A673 (cell line): ENCODE measurements around the gene KRTAP4-8. TPM values are rescaled to one million over a fixed set of nuclear protein-coding genes. Genes with fewer than 3 reads are reported as not detected.
"Not testable (repeated sequence)": the region's sequence is repeated elsewhere in the genome, so short reads cannot be mapped to it uniquely, and the experiment has no call there.

Experiments
- BruUV-seq: library from RNA; stranded (reverse); fragments of 400-500 nt; replicated peaks from 2 replicates; lab custom pipeline; 2021; lab: Mats Ljungman, UMichigan
- CTCF ChIA-PET: fragments of 300-600 bp; sonication (Branson Sonifier 250); formaldehyde crosslinking; loops from one replicate; lab custom pipeline; 2022; ENCODE audit warnings: antibody characterized with exemption; lab: Charles Lee
- POLR2A ChIA-PET: fragments of 300-600 bp; sonication (Branson Sonifier 250); formaldehyde crosslinking; loops from one replicate; lab custom pipeline; 2022; ENCODE audit warnings: antibody characterized with exemption; ENCODE audit not compliant: low non-redundant PET; lab: Charles Lee
- DNase-seq: peaks from one replicate; pipeline ENCODE4 v3.0.0-alpha.2; 2015; ENCODE audit warnings: low spot score
- H3K27ac ChIP-seq: fragments of 200-600 bp; sonication (generic); 2 replicates; pipeline ENCODE4 v1.5.1; 2016; ENCODE audit warnings: mixed run types, low read depth, mild to moderate bottlenecking, mixed read lengths, antibody characterized with exemption, low read length; ENCODE audit not compliant: poor library complexity, severe bottlenecking
- H3K27me3 ChIP-seq: fragments of 200-600 bp; sonication (generic); replicated peaks from 2 replicates; pipeline ENCODE4 v1.6.1; 2017; ENCODE audit warnings: mixed run types, low read depth, mild to moderate bottlenecking, mixed read lengths, antibody characterized with exemption, low read length; ENCODE audit not compliant: insufficient read depth, poor library complexity
- H3K36me3 ChIP-seq: fragments of 200-600 bp; sonication (generic); 2 replicates; pipeline ENCODE4 v1.6.1; 2016; ENCODE audit warnings: mixed run types, mild to moderate bottlenecking, mixed read lengths, antibody characterized with exemption, low read length; ENCODE audit not compliant: insufficient read depth, poor library complexity, severe bottlenecking
- H3K4me1 ChIP-seq: fragments of 200-600 bp; sonication (generic); 2 replicates; pipeline ENCODE4 v1.6.1; 2017; ENCODE audit warnings: mixed run types, mild to moderate bottlenecking, mixed read lengths, antibody characterized with exemption, low read length; ENCODE audit not compliant: insufficient read depth, poor library complexity, severe bottlenecking
- H3K4me3 ChIP-seq: fragments of 200-600 bp; sonication (generic); 2 replicates; pipeline ENCODE4 v1.5.1; 2016; ENCODE audit warnings: low read depth, mixed run types, mild to moderate bottlenecking, mixed read lengths, low read length; ENCODE audit not compliant: poor library complexity, severe bottlenecking
- H3K9me3 ChIP-seq: fragments of 200-600 bp; sonication (generic); 2 replicates; pipeline ENCODE4 v1.6.1; 2016; ENCODE audit warnings: mixed run types, low read depth, mild to moderate bottlenecking, mixed read lengths, antibody characterized with exemption, low read length; ENCODE audit not compliant: poor library complexity, severe bottlenecking
- CTCF ChIP-seq: fragments of 300-800, 200-600 bp; sonication (generic); conservative IDR thresholded peaks from 2 replicates; pipeline ENCODE4 v1.5.1; 2017; ENCODE audit warnings: low read depth, mild to moderate bottlenecking, antibody characterized with exemption, low read length, moderate library complexity, mixed read lengths
- EZH2 ChIP-seq: fragments of 200-600 bp; sonication (generic); IDR thresholded peaks from 2 replicates; pipeline ENCODE4 v1.6.1; 2017; ENCODE audit warnings: borderline replicate concordance, low read depth, mild to moderate bottlenecking, mixed read lengths, antibody characterized with exemption, low read length; ENCODE audit not compliant: poor library complexity, severe bottlenecking
- intact Hi-C: fragments of 100-400 bp; cut with micrococcal nuclease; formaldehyde crosslinking; loops from one replicate; pipeline ENCODE4 v1.10.0; 2022; ENCODE audit not compliant: unreplicated experiment
- total RNA-seq: library from RNA; stranded (reverse); gene quantifications from 2 replicates; pipeline ENCODE4 v1.2.3, GENCODE V29; 2021

KRTAP4-8 gene
- total RNA-seq, 1 experiment from 2014 or later, result not detected

- intact Hi-C loops, result no loop called here
- Histone ChIP-seq H3K9me3 (no peaks in the 10 kb centered on the region), H3K4me1 (no peaks in the 10 kb centered on the region), H3K36me3 (no peaks in the 10 kb centered on the region), H3K4me3 (no peak overlapping the region), H3K27me3 (no peaks in the 10 kb centered on the region), H3K27ac (no peak overlapping the region)
- no peak for DNase-seq
- ChIA-PET POLR2A (no interaction called here), CTCF (no interaction called here)
- TF ChIP-seq EZH2, result no peak
- TF ChIP-seq CTCF, result no peak
- no TSS peak for BruUV-seq
These were observed 28.5 kb upstream of the KRTAP4-8 start for GRCh38 chr17:41126412-41126811.

GRCh38 chr17:41125064-41125463, 27.1 kb upstream of the KRTAP4-8 start:
- intact Hi-C loops, result no loop called here
- TF ChIP-seq CTCF, result no peak
- TF ChIP-seq EZH2, result no peak
- H3K36me3 ChIP-seq, result no peaks in the 10 kb centered on the region
- no peaks in the 10 kb centered on the region for H3K4me1 ChIP-seq
- POLR2A ChIA-PET, result no interaction called here
- CTCF ChIA-PET, result no interaction called here
- H3K9me3 ChIP-seq, result no peaks in the 10 kb centered on the region
- no peak overlapping the region for H3K27ac ChIP-seq
- H3K4me3 ChIP-seq, result no peak overlapping the region
- H3K27me3 ChIP-seq, result no peaks in the 10 kb centered on the region
- DNase-seq, result no peak
- no TSS peak for BruUV-seq

- CTCF ChIA-PET, intact Hi-C loops: not testable (repeated sequence)
These were observed 26.0 kb upstream of the KRTAP4-8 start, which contains the start of gene KRTAP4-12 for GRCh38 chr17:41123991-41124371. Gene KRTAP4-12, minus strand, starts transcription at chr17:41124182. Its CDS starts 60 bp downstream, at chr17:41124122.

GRCh38 chr17:41123292-41123990, 25.5 kb upstream of the KRTAP4-8 start:
- not testable (repeated sequence) for BruUV-seq

More at GRCh38 chr17:41123991-41124371, 26.0 kb upstream of the KRTAP4-8 start, which contains the start of gene KRTAP4-12:
- H3K27ac ChIP-seq, H3K4me3 ChIP-seq, POLR2A ChIA-PET, H3K36me3 ChIP-seq, BruUV-seq, H3K27me3 ChIP-seq, H3K4me1 ChIP-seq, H3K9me3 ChIP-seq, DNase-seq: not testable (repeated sequence)

More at GRCh38 chr17:41123292-41123990, 25.5 kb upstream of the KRTAP4-8 start:
- intact Hi-C loops, CTCF ChIA-PET, H3K9me3 ChIP-seq, H3K4me1 ChIP-seq, H3K27ac ChIP-seq, H3K4me3 ChIP-seq, H3K36me3 ChIP-seq, POLR2A ChIA-PET, DNase-seq, H3K27me3 ChIP-seq: not testable (repeated sequence)
